HepG2 (cell line): Measurements from ENCODE around the gene BAIAP3. TPM values are rescaled to one million over a fixed set of nuclear protein-coding genes. Genes with fewer than 3 reads are reported as not detected.

Experiments
- ATAC-seq: fragments of 200-7000 bp; cut with Tn5 transposase; 3 replicates; pipeline ENCODE4 v1.9.1; 2020; ENCODE audit warnings: mild to moderate bottlenecking, moderate library complexity
- BruUV-seq: library from RNA; stranded (reverse); fragments of 400-500 nt; replicated peaks from 2 replicates; lab custom pipeline; 2021; lab: Mats Ljungman, UMichigan
- CTCF ChIA-PET: fragments of 300-600 bp; formaldehyde crosslinking; extraction: SDS; loops from one replicate; lab custom pipeline; 2021; ENCODE audit warnings: low total read pairs, inconsistent platforms, low intra/inter-chr PET ratio; lab: Yijun Ruan, JAX
- POLR2A ChIA-PET: fragments of 350-600 bp; sonication (Branson Sonifier 250); formaldehyde crosslinking; loops from one replicate; lab custom pipeline; 2020; ENCODE audit warnings: antibody characterized with exemption, inconsistent platforms; lab: Yijun Ruan, JAX
- DNase-seq: peaks from one replicate; pipeline ENCODE4 v3.0.0-alpha.2; 2015; ENCODE audit warnings: low spot score
- FAIRE-seq: peaks from 3 replicates; lab custom pipeline; 2011; peaks lifted over from hg19 to GRCh38; lab: Jason Lieb, UNC
- H2AFZ ChIP-seq: one replicate; pipeline ENCODE4 v1.6.1; 2011; ENCODE audit warnings: low read length, inconsistent platforms
- H3K27ac ChIP-seq: fragments of 300-600 bp; 3 replicates; pipeline ENCODE4 v1.8.0; 2011; ENCODE audit warnings: mixed run types, mild to moderate bottlenecking, mixed read lengths, low read length, inconsistent platforms; ENCODE audit not compliant: insufficient read depth; ENCODE audit errors: extremely low read length
- H3K27me3 ChIP-seq, 2 experiments: fragments of 200-600 bp in 1 of 2; 2 replicates in 1 of 2; 3 replicates in 1 of 2; pipeline versions ENCODE4 v1.6.0 to v1.8.0; 2011; ENCODE audit warnings: low read length in 2 of 2, mild to moderate bottlenecking in 2 of 2, moderate library complexity in 2 of 2, inconsistent platforms in 1 of 2; ENCODE audit not compliant: insufficient read depth in 2 of 2, control insufficient read depth in 1 of 2
- H3K36me3 ChIP-seq, 2 experiments: fragments of 200-600 bp in 1 of 2; replicated peaks in 1 of 2; 2 replicates in 1 of 2; 3 replicates in 1 of 2; pipeline versions ENCODE4 v1.5.1 to v1.8.0; 2011; ENCODE audit warnings: low read length in 2 of 2, inconsistent platforms in 1 of 2; ENCODE audit not compliant: insufficient read depth in 2 of 2, control insufficient read depth in 1 of 2
- H3K4me1 ChIP-seq: 2 replicates; pipeline ENCODE4 v1.5.1; 2012; ENCODE audit warnings: low read length, inconsistent platforms; ENCODE audit not compliant: insufficient read depth
- H3K4me2 ChIP-seq: 2 replicates; pipeline ENCODE4 v1.6.0; 2011; ENCODE audit warnings: low read depth, low read length, inconsistent platforms
- H3K4me3 ChIP-seq, 3 experiments: fragments of 200-600 bp in 1 of 3; sonication (generic), shearing (Covaris generic) in 1 of 3; replicated peaks in 1 of 3; 2 replicates each; pipeline ENCODE4 v1.5.1; 2011 to 2016; ENCODE audit warnings: low read length in 3 of 3, inconsistent platforms in 2 of 3, low read depth in 2 of 3, mild to moderate bottlenecking in 2 of 3, control low read depth in 1 of 3, mixed read lengths in 1 of 3; ENCODE audit not compliant: insufficient read depth in 1 of 3
- H3K79me2 ChIP-seq: one replicate; pipeline ENCODE4 v1.6.1; 2011; ENCODE audit warnings: low read length, inconsistent platforms; ENCODE audit not compliant: insufficient read depth
- H3K9ac ChIP-seq: 2 replicates; pipeline ENCODE4 v1.6.0; 2011; ENCODE audit warnings: mild to moderate bottlenecking, low read depth, low read length, inconsistent platforms; ENCODE audit not compliant: insufficient read depth
- H3K9me3 ChIP-seq: 2 replicates; pipeline ENCODE4 v1.5.1; 2012; ENCODE audit warnings: mild to moderate bottlenecking, low read length
- H4K20me1 ChIP-seq: 2 replicates; pipeline ENCODE4 v1.6.0; 2011; ENCODE audit warnings: inconsistent platforms, mild to moderate bottlenecking, low read length, moderate library complexity; ENCODE audit not compliant: insufficient read depth
- CAMTA2 ChIP-seq: sonication (generic); formaldehyde crosslinking; IDR thresholded peaks from 2 replicates; pipeline ENCODE4 v1.4.0; 2020; ENCODE audit warnings: mild to moderate bottlenecking, missing genetic modification reagents, borderline replicate concordance
- GABPB1 ChIP-seq: IDR thresholded peaks from 2 replicates; pipeline ENCODE4 v1.6.1; 2016; ENCODE audit warnings: mild to moderate bottlenecking, missing genetic modification reagents, moderate library complexity, missing compliant biosample characterization
- HNRNPLL ChIP-seq: fragments of 200-400 bp; formaldehyde crosslinking; IDR thresholded peaks from 2 replicates; pipeline ENCODE4 v1.6.1; 2017; ENCODE audit warnings: mild to moderate bottlenecking, low read depth, low read length; ENCODE audit not compliant: poor library complexity, severe bottlenecking
- MAFK ChIP-seq, 2 experiments: IDR thresholded peaks in 1 of 2; conservative IDR thresholded peaks in 1 of 2; 2 replicates each; pipeline ENCODE4 v1.6.1; 2011; ENCODE audit warnings: improper control_type of control experiment in 2 of 2, low read length in 2 of 2
- MXD4 ChIP-seq: IDR thresholded peaks from 2 replicates; pipeline ENCODE4 v1.6.1; 2016; ENCODE audit warnings: mild to moderate bottlenecking, missing biosample characterization, missing genetic modification reagents
- PHF8 ChIP-seq: sonication (generic); formaldehyde crosslinking; IDR thresholded peaks from 2 replicates; pipeline ENCODE4 v1.5.0; 2020; ENCODE audit warnings: missing genetic modification reagents
- POLR2AphosphoS5 ChIP-seq: IDR thresholded peaks from 2 replicates; pipeline ENCODE4 v1.6.1; 2012; ENCODE audit warnings: low read depth, low read length
- PRDM15 ChIP-seq: sonication (generic); formaldehyde crosslinking; IDR thresholded peaks from 2 replicates; pipeline ENCODE4 v1.4.0; 2020; ENCODE audit warnings: missing genetic modification reagents
- SAP130 ChIP-seq: IDR thresholded peaks from 2 replicates; pipeline ENCODE4 v1.6.1; 2016; ENCODE audit warnings: low read depth
- SMAD1 ChIP-seq: sonication (generic); formaldehyde crosslinking; IDR thresholded peaks from 2 replicates; pipeline ENCODE4 v1.4.0; 2020; ENCODE audit warnings: missing genetic modification reagents, low read depth, mild to moderate bottlenecking, borderline replicate concordance
- TARDBP ChIP-seq: sonication (generic); formaldehyde crosslinking; IDR thresholded peaks from 2 replicates; pipeline ENCODE4 v1.8.0; 2022; ENCODE audit warnings: mild to moderate bottlenecking, missing genetic modification reagents
- ZBTB21 ChIP-seq: sonication (generic); formaldehyde crosslinking; IDR thresholded peaks from 2 replicates; pipeline ENCODE4 v1.4.0; 2020; ENCODE audit warnings: missing genetic modification reagents
- ZBTB39 ChIP-seq: sonication (generic); formaldehyde crosslinking; IDR thresholded peaks from 2 replicates; pipeline ENCODE4 v1.5.0; 2020; ENCODE audit warnings: missing genetic modification reagents
- ZFP36L1 ChIP-seq: sonication (generic); formaldehyde crosslinking; IDR thresholded peaks from 2 replicates; pipeline ENCODE4 v1.8.0; 2022; ENCODE audit warnings: mild to moderate bottlenecking, missing genetic modification reagents, moderate library complexity
- ZKSCAN5 ChIP-seq: sonication (generic); formaldehyde crosslinking; IDR thresholded peaks from 2 replicates; pipeline ENCODE4 v1.5.1; 2020; ENCODE audit warnings: mild to moderate bottlenecking, missing genetic modification reagents
- ZNF30 ChIP-seq: sonication (generic); formaldehyde crosslinking; IDR thresholded peaks from 2 replicates; pipeline ENCODE4 v1.5.0; 2020; ENCODE audit warnings: mild to moderate bottlenecking, missing genetic modification reagents
- ZNF530 ChIP-seq: sonication (generic); formaldehyde crosslinking; IDR thresholded peaks from 2 replicates; pipeline ENCODE4 v1.5.0; 2020; ENCODE audit warnings: low read depth, mild to moderate bottlenecking, missing genetic modification reagents
- ZNF766 ChIP-seq: sonication (generic); formaldehyde crosslinking; IDR thresholded peaks from 2 replicates; pipeline ENCODE4 v1.5.0; 2020; ENCODE audit warnings: missing genetic modification reagents, borderline replicate concordance
- ZNF777 ChIP-seq: sonication (generic); formaldehyde crosslinking; IDR thresholded peaks from 2 replicates; pipeline ENCODE4 v1.4.0; 2020; ENCODE audit warnings: missing genetic modification reagents
- WGBS: methylation state at CpG from one replicate; pipeline ENCODE4 v1.1.6; 2017; ENCODE audit warnings: low lambda C conversion rate; 5-methylcytosine and 5-hydroxymethylcytosine counted together
- in situ Hi-C: cut with HindIII; loops from 2 replicates; pipeline ENCODE4 v1.10.0; 2017; ENCODE audit warnings: low pct_unique_long_range_greater_than_20kb; ENCODE audit not compliant: extremely low pct_ligation_motif_present
- intact Hi-C: fragments of 100-400 bp; cut with micrococcal nuclease; formaldehyde crosslinking; loops from one replicate; pipeline ENCODE4 v1.10.0; 2022; ENCODE audit not compliant: unreplicated experiment
- polyA plus RNA-seq, 8 experiments: library from polyadenylated mRNA; depleted of rRNA in 3 of 8; stranded (reverse) in 7 of 8; unstranded in 1 of 8; fragments of >200 nt; fragmentation: Illumina TruSeq in 4 of 8; extraction: Trizol in 4 of 8; gene quantifications; 2 replicates each; pipeline versions ENCODE4 v1.2.1 to v1.2.3, GENCODE V29; 2011 to 2016; ENCODE audit warnings: low read depth in 4 of 8, missing spikeins in 1 of 8, mixed read lengths in 1 of 8; ENCODE audit not compliant: insufficient read depth in 1 of 8
- total RNA-seq, 5 experiments: library from RNA; depleted of rRNA; stranded (reverse); fragments of >200 nt; fragmentation: Illumina TruSeq; extraction: Trizol; gene quantifications; 2 replicates each; pipeline ENCODE4 v1.2.3, GENCODE V29; 2016; ENCODE audit warnings: low read depth in 1 of 5

BAIAP3 gene
- total and polyA plus RNA-seq, 2 of the 13 experiments (the other 11 are each of a cell fraction or from before 2014, with no cell fraction given), result 3.2 to 5.7 TPM

- no peaks in the 10 kb centered on the region for H3K9me3 ChIP-seq
- peaks cover 11% of the 10 kb centered on the region for H4K20me1 ChIP-seq
- peak overlapping the region; percentile 67 to 84 (median 81) for H3K4me3 ChIP-seq
- ATAC-seq, result peak; percentile 61
- no peak overlapping the region for H2AFZ ChIP-seq
- peaks cover 16% of the 10 kb centered on the region for H3K79me2 ChIP-seq
- H3K9ac ChIP-seq, result peak overlapping the region; percentile 83
- FAIRE-seq, result no peak
- CTCF ChIA-PET, result no interaction called here
- POLR2A ChIA-PET, result interaction anchor here (0.8 to 2.4 kb wide), 4 partner anchors 11 to 41 kb away, joined by 3 to 8 read pairs (median 4); partner anchors contain the start of gene UQCC4
- H3K36me3 ChIP-seq, result peaks cover 6% of the 10 kb centered on the region in 2 experiments; a peak in 3 of 5 replicates
- peaks cover 26% of the 10 kb centered on the region for H3K4me1 ChIP-seq
- WGBS, result 7% methylated on average over 3 of the region's 95 CpGs
- in situ Hi-C loops (no loop called here), intact Hi-C loops (no loop called here)
- DNase-seq, result peak; percentile 32
- no peaks in the 10 kb centered on the region for H3K27me3 ChIP-seq
- no TSS peak for BruUV-seq
- H3K27ac ChIP-seq, result peak overlapping the region; percentile 93
- peak overlapping the region; percentile 95 for H3K4me2 ChIP-seq
- TF ChIP-seq ZNF777 (CRISPR knock-in tag) (peak; percentile 58; the same call in 1 of the 2 replicates), MAFK (conservative IDR thresholded peaks at IDR 0.05 in 1 of 2, IDR thresholded peaks at IDR 0.05 in 1 of 2; ENCODE audit: low read length in 2 of 2) (peak; percentile 13 to 58; a peak in 3 of 4 replicates), PRDM15 (CRISPR knock-in tag) (0 out of 2 replicates have a peak, but pooled peaks have one; percentile 33), ZBTB39 (CRISPR knock-in tag) (no peak), CAMTA2 (CRISPR knock-in tag) (0 out of 2 replicates have a peak, but pooled peaks have one; percentile 58), GABPB1 (CRISPR knock-in tag) (peak; percentile 42; the same call in 1 of the 2 replicates), ZNF530 (CRISPR knock-in tag) (no peak), TARDBP (CRISPR knock-in tag) (0 out of 2 replicates have a peak, but pooled peaks have one; percentile 34), ZBTB21 (CRISPR knock-in tag) (no peak), ZNF766 (CRISPR knock-in tag) (0 out of 2 replicates have a peak, but pooled peaks have one; percentile 32), SAP130 (CRISPR knock-in tag) (peak; percentile 33; the same call in 1 of the 2 replicates), SMAD1 (no peak), ZKSCAN5 (CRISPR knock-in tag) (no peak), PHF8 (CRISPR knock-in tag) (peak; percentile 43), MXD4 (CRISPR knock-in tag) (peak; percentile 67; the same call in 1 of the 2 replicates), ZFP36L1 (CRISPR knock-in tag) (0 out of 2 replicates have a peak, but pooled peaks have one; percentile 18), HNRNPLL (peak; percentile 14), POLR2AphosphoS5 (0 out of 2 replicates have a peak, but pooled peaks have one; percentile 26), ZNF30 (CRISPR knock-in tag) (no peak)
These were observed 46.0 kb downstream of the BAIAP3 start for GRCh38 chr16:1379304-1380076.
